ENCODE measurements around the gene CCDC85C. TPM values are rescaled to one million over a fixed set of nuclear protein-coding genes. Genes with fewer than 3 reads are reported as not detected.
A peak's percentile ranks its signal among the peaks of the same experiment; 100 is the strongest.

Gene CCDC85C
- polyA plus RNA-seq, 1 experiment, result 11.8 TPM

DNA sequence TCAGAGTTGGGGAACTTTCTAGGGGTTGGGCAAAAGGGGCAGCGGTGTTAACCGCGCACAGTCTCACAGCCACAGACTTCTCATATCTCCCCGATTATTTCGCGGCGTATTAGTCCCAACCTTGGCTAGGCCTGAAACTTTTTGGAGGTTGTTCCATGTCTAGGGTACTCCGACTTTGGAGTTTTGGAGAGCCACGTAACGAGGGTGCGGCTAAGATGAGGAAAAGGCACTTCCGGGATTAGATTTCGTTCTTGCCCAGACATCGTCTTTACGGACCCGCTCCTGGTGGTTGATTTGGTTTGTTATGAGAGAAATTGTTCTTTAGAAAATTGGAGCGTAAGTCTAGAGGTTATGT, 122.3 kb downstream of the CCDC85C start:
- ChIA-PET CTCF (no interaction called here), POLR2A (no interaction called here)
- H3K4me3 ChIP-seq (ENCODE audit: low read depth, low read length), result peak overlapping the region; percentile 91

DNA sequence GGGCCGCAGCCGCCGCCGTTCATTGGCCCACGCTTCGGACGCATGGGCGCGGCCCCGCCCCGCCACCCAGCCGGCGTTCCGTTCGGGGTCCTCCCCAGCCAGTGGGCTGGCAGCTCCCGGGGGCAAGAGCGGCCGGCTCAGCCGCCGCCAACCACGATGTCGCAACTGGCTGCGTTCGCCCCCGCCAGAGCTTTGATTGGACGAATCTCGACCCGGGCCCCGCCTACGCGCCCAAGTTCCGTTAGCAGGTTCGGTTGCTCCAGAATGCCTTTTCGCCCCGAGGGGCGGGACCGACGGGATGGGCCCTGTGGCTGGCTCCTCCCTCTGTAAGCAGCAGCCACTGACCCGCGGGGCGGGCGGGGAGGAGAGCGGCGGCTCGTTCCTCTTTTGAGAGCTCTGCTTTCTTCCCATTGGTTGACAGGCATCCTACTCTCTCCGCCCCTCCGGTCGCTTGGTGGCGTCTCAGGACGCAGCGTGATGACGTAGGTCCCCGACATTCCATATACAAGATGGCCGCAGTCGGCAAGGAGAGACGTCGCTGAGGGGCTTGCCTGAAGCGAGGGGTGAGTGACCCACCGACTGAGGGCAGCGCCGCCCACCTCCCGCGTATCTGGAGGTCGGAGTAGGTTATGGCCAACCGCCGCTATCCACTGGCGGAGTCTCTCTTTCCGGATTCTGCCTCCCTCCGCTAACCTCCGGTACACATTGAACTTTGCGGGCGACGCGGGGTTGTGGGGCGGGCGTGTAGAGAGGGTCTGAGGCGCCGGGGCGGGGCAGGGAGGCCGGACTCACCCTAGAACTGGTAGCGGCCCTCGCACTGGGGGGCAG, 122.9 kb downstream of the CCDC85C start, which contains the start of gene CCNK:
CCNK (plus strand) TSS at position 493 of the 828 bp plus-strand sequence. CDS start 11,269 bp downstream, outside the sequence.
- TF ChIP-seq, protein P1, sequence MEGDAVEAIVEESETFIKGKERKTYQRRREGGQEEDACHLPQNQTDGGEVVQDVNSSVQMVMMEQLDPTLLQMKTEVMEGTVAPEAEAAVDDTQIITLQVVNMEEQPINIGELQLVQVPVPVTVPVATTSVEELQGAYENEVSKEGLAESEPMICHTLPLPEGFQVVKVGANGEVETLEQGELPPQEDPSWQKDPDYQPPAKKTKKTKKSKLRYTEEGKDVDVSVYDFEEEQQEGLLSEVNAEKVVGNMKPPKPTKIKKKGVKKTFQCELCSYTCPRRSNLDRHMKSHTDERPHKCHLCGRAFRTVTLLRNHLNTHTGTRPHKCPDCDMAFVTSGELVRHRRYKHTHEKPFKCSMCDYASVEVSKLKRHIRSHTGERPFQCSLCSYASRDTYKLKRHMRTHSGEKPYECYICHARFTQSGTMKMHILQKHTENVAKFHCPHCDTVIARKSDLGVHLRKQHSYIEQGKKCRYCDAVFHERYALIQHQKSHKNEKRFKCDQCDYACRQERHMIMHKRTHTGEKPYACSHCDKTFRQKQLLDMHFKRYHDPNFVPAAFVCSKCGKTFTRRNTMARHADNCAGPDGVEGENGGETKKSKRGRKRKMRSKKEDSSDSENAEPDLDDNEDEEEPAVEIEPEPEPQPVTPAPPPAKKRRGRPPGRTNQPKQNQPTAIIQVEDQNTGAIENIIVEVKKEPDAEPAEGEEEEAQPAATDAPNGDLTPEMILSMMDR (IDR thresholded peaks at IDR 0.05; ENCODE audit: insufficient read depth, low read depth, low read length), result no peak
- Histone ChIP-seq H3K27me3 (ENCODE audit: control insufficient read depth, insufficient read depth, low read length) (no peaks in the 10 kb centered on the region), H3K36me3 (ENCODE audit: control insufficient read depth, insufficient read depth, low read length) (no peaks in the 10 kb centered on the region), H3K4me3 (ENCODE audit: low read depth, low read length) (peak within 1 kb of the TSS; percentile 91)
- DNase-seq (ENCODE audit: low read depth), result peak; percentile 99
- ChIA-PET CTCF (interaction anchor here (1.0 to 1.6 kb wide), 3 partner anchors 10 to 88 kb away, joined by 3 to 4 read pairs (median 3); no protein-coding TSS in a partner anchor), POLR2A (no interaction called here)

More for the DNA sequence above, 122.3 kb downstream of the CCDC85C start:
- TF ChIP-seq, protein P1 (IDR thresholded peaks at IDR 0.05; ENCODE audit: insufficient read depth, low read depth, low read length), result no peak
- no peaks in the 10 kb centered on the region for H3K27me3 ChIP-seq (ENCODE audit: control insufficient read depth, insufficient read depth, low read length)
- H3K36me3 ChIP-seq (ENCODE audit: control insufficient read depth, insufficient read depth, low read length), result no peaks in the 10 kb centered on the region
- no peak for DNase-seq (ENCODE audit: low read depth)

DNA sequence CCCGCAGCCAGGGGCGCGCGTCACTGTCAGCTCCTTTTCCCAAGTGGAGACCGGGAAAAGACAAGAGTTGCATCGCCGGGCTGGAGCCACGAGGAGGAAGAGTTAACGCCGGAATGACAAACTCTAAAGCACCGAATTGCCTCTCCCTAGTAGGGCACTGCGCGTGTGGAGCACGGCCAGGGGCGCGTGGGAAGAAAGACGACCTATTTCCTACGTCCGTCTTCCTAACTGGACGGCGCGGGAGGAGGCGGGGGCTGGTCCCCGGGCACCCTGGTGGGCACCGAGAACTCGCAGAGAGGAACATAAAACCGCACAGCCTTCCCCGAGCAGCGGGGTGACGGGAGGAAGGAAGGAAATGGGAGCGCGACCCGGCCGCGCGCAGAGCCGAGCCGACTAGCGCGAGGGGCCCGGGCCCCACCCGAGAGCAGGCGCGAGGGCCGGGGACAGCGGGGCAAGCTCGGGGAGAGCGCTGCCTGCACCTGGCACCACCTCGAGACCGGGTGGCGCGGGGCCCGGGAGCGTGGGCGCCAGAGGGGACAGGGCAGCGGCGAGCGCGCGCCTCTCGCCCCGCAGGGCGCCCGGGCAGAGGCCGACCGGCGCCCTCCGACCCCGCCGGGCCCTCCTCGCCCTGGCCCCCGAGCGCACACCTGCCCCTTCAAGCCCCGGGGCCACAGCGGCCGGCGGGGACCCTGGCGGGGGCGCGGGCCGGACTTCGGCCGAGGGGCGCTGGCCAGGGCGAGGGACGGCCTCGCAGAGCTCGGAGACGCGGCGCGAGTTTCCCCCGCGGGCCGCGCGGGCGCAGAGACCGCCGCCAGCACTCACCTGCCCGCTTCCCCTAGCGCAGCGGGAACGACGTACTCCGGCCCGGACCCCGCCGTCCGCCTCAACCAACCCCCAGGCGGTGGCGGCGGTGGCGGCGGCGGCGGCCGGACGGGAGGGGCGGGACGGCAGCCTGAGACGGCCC, 123.8 kb downstream of the CCDC85C start, which contains the start of gene SETD3:
SETD3 (minus strand) TSS at position 954 of the 964 bp plus-strand sequence. CDS start 15,054 bp downstream, outside the sequence.
- DNase-seq (ENCODE audit: low read depth), result peak; percentile 24
- ChIA-PET CTCF (interaction anchor here (1.0 to 1.6 kb wide), 3 partner anchors 9 to 87 kb away, joined by 3 to 4 read pairs (median 3); no protein-coding TSS in a partner anchor), POLR2A (no interaction called here)
- no peaks in the 10 kb centered on the region for H3K27me3 ChIP-seq (ENCODE audit: control insufficient read depth, insufficient read depth, low read length)
- TF ChIP-seq, protein P1 (IDR thresholded peaks at IDR 0.05; ENCODE audit: insufficient read depth, low read depth, low read length), result peak; percentile 35; the same call in 1 of the 2 replicates
- H3K4me3 ChIP-seq (ENCODE audit: low read depth, low read length), result peak within 1 kb of the TSS; percentile 91
- H3K36me3 ChIP-seq (ENCODE audit: control insufficient read depth, insufficient read depth, low read length), result no peaks in the 10 kb centered on the region

DNA sequence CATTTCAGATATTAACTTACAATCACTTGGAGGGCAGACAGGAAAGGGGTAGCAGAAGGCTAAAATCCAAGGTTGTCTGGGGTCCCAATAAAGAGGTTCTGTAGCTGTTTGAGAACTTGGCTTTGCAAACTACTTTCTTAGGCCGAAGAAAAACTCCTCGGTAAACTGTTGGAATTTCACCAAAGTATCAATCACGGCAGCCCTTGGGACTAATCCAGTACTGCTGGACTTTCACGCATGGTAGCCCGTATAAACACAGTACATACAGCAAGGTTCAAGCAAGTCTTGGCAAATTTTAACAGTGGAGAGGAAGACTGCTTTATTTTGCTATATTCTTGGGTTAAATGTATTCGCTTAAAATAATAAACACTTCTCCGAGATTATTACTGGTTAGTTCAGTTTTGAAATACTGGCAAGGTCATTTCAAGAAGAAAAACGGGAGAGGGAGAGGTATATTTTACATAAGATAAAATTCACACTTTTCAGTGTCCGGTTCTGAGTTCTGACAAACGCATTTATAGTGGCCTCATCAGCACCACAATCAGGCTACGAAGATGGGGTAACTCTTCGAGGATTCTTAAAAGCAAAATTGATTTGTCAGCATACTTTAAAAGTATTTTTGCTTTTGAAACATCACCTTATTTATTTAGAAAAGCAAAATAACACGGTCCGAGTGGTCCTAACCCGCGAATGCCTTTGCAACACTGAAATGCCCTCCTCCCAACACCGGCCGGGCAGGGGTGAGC, 124.7 kb downstream of the CCDC85C start:
- no peak for DNase-seq (ENCODE audit: low read depth)
- CTCF ChIA-PET, result no interaction called here

More for the DNA sequence above, 124.7 kb downstream of the CCDC85C start:
- POLR2A ChIA-PET, result no interaction called here
- H3K36me3 ChIP-seq (ENCODE audit: control insufficient read depth, insufficient read depth, low read length), result no peaks in the 10 kb centered on the region
- H3K27me3 ChIP-seq (ENCODE audit: control insufficient read depth, insufficient read depth, low read length), result no peaks in the 10 kb centered on the region
- TF ChIP-seq, protein P1 (IDR thresholded peaks at IDR 0.05; ENCODE audit: insufficient read depth, low read depth, low read length), result no peak
- peak overlapping the region; percentile 59 for H3K4me3 ChIP-seq (ENCODE audit: low read depth, low read length)

All from BJ (cell line).